ENCODE data around the gene GPC6. TPM values are rescaled to one million over a fixed set of nuclear protein-coding genes. Genes with fewer than 3 reads are reported as not detected.

GPC6 gene
- polyA plus RNA-seq, 2 of the 4 experiments (the other 2 are of a cell fraction): 8.0 to 14.4 TPM

GRCh38 chr13:93264876-93265275 is 38.3 kb downstream of the GPC6 start:
- Histone ChIP-seq H3K4me1 (peaks cover 37% of the 10 kb centered on the region; the same call in 2 of the 3 replicates), H3K9me3 (no peaks in the 10 kb centered on the region), H3K4me3 (no peak overlapping the region), H3K27ac (no peak overlapping the region), H3K4me2 (no peak overlapping the region)
- ATAC-seq (no peak), FAIRE-seq (no peak), DNase-seq (ENCODE audit: low read depth in 1 of 2, low spot score in 1 of 2) (no peak)
- ChIA-PET POLR2A (no interaction called here), CTCF (no interaction called here)
- 63% methylated on average over 2 of the region's 2 CpGs for WGBS (ENCODE audit: missing lambda C conversion rate)
- TF ChIP-seq JUN (IDR thresholded peaks at IDR 0.05) (no peak), KDM5A (IDR thresholded peaks at IDR 0.05) (no peak), MAX (IDR thresholded peaks at IDR 0.05) (no peak), HOXB13 (CRISPR knock-in tag; IDR thresholded peaks at IDR 0.05; ENCODE audit: low read depth) (no peak), MAZ (IDR thresholded peaks at IDR 0.05; ENCODE audit: borderline replicate concordance, low read depth, low read length) (no peak), CTCF (IDR thresholded peaks at IDR 0.05) (no peak), RFX5 (IDR thresholded peaks at IDR 0.05) (no peak), FOSL2 (IDR thresholded peaks at IDR 0.05) (no peak), FOSL2 (CRISPR knock-in tag; IDR thresholded peaks at IDR 0.05) (no peak), ATOH8 (CRISPR knock-in tag; IDR thresholded peaks at IDR 0.05; ENCODE audit: low read depth) (no peak), BHLHE40 (IDR thresholded peaks at IDR 0.05; ENCODE audit: low read depth, low read length) (no peak), HES2 (IDR thresholded peaks at IDR 0.05) (no peak), FOXS1 (CRISPR knock-in tag; IDR thresholded peaks at IDR 0.05) (no peak)

GRCh38 chr13:93265800-93266199 is 39.2 kb downstream of the GPC6 start:
- ATAC-seq (no peak), FAIRE-seq (no peak), DNase-seq (ENCODE audit: low read depth in 1 of 2, low spot score in 1 of 2) (no peak)
- Histone ChIP-seq H3K4me1 (peaks cover 37% of the 10 kb centered on the region), H3K9me3 (no peaks in the 10 kb centered on the region), H3K27ac (no peak overlapping the region), H3K4me3 (no peak overlapping the region), H3K4me2 (no peak overlapping the region)
- TF ChIP-seq CHD2 (IDR thresholded peaks at IDR 0.05; ENCODE audit: low read length, partially characterized antibody) (no peak), GATA3 (IDR thresholded peaks at IDR 0.05; ENCODE audit: borderline replicate concordance) (no peak), RAD21 (conservative IDR thresholded peaks at IDR 0.05 in 1 of 2, IDR thresholded peaks at IDR 0.05 in 1 of 2) (no peak), EHF (CRISPR knock-in tag; IDR thresholded peaks at IDR 0.05) (no peak), HOXA7 (CRISPR knock-in tag; IDR thresholded peaks at IDR 0.05) (no peak), POLR2A (IDR thresholded peaks at IDR 0.05; ENCODE audit: low read length) (no peak), JUNB (IDR thresholded peaks at IDR 0.05) (no peak), FOSL2 (IDR thresholded peaks at IDR 0.05) (no peak), FOSL2 (CRISPR knock-in tag; IDR thresholded peaks at IDR 0.05) (no peak), CBX2 (IDR thresholded peaks at IDR 0.05; ENCODE audit: borderline replicate concordance, low read depth) (no peak), JUN (IDR thresholded peaks at IDR 0.05) (no peak), E2F6 (IDR thresholded peaks at IDR 0.05; ENCODE audit: borderline replicate concordance, low read depth) (no peak), ZC3H11A (IDR thresholded peaks at IDR 0.05) (no peak), SMC3 (IDR thresholded peaks at IDR 0.05) (no peak), TP53 (CRISPR knock-in tag; IDR thresholded peaks at IDR 0.05) (no peak), NFE2L2 (conservative IDR thresholded peaks at IDR 0.05; ENCODE audit: low read length) (no peak), HDAC2 (IDR thresholded peaks at IDR 0.05) (no peak), MAX (IDR thresholded peaks at IDR 0.05) (no peak), NR3C1 (IDR thresholded peaks at IDR 0.05) (no peak), TFCP2L1 (CRISPR knock-in tag; IDR thresholded peaks at IDR 0.05) (no peak), HOXB13 (CRISPR knock-in tag; IDR thresholded peaks at IDR 0.05; ENCODE audit: low read depth) (no peak)
- ChIA-PET CTCF (no interaction called here), POLR2A (no interaction called here)
- 46% methylated on average over 5 of the region's 5 CpGs for WGBS (ENCODE audit: missing lambda C conversion rate)

All from A549 (cell line).